ENCODE data around the gene CDH23.

DNA sequence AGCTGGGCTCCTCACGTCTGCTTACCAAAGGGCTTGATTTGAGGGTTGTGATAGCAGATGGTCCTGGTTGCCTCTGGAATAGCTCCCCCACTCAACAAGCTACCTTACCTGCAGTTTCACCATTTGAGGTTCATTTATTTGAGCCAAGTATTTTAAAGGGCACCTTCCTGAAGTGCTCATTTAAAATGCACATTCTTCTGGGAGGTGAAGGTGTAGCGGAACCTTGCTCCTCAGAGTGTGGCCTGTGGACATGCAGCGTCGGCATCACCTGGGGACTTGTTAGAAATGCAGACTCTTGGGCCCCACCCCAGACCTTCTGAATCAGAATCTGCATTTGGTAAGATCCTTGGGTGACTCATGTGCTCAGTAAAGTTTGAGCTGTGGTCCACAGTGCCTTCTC, 2.3 kb downstream of the CDH23 start:
- TF ChIP-seq, protein P1, sequence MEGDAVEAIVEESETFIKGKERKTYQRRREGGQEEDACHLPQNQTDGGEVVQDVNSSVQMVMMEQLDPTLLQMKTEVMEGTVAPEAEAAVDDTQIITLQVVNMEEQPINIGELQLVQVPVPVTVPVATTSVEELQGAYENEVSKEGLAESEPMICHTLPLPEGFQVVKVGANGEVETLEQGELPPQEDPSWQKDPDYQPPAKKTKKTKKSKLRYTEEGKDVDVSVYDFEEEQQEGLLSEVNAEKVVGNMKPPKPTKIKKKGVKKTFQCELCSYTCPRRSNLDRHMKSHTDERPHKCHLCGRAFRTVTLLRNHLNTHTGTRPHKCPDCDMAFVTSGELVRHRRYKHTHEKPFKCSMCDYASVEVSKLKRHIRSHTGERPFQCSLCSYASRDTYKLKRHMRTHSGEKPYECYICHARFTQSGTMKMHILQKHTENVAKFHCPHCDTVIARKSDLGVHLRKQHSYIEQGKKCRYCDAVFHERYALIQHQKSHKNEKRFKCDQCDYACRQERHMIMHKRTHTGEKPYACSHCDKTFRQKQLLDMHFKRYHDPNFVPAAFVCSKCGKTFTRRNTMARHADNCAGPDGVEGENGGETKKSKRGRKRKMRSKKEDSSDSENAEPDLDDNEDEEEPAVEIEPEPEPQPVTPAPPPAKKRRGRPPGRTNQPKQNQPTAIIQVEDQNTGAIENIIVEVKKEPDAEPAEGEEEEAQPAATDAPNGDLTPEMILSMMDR (IDR thresholded peaks at IDR 0.05) = no peak
- TF ChIP-seq EZH2 (IDR thresholded peaks at IDR 0.05; ENCODE audit: borderline replicate concordance, insufficient read depth, low read depth, low read length, poor library complexity, severe bottlenecking) = no peak
